ENCODE data around the gene TMEM116. TPM values are rescaled to one million over a fixed set of nuclear protein-coding genes. Genes with fewer than 3 reads are reported as not detected.
"Not testable (repeated sequence)": the region's sequence is repeated elsewhere in the genome, so short reads cannot be mapped to it uniquely, and the experiment has no call there.

The TMEM116 gene
- total RNA-seq, 1 experiment from 2014 or later, result 10.2 TPM

DNA sequence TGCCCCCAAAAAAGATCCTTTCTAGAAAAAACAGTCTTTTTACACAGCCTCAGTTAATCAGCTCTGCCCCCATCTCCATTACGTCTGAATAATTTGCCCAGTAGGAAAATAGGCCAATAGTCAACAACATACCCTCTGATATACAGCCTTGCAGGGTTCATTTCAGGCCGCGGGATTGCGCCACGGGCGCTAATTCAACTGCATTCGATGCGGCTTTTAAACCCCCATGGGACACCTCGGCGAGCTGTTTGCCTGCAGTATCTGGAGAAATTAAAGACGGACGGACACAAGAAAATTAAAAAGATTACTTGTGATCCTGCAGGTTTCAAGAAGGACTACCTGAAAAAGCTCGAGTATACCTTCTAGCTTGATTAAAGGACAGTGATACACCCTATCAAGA, 36.4 kb upstream of the TMEM116 start:
- CTCF ChIA-PET, result interaction anchor here (0.5 kb wide), 1 partner anchor 336 kb away, joined by 3 read pairs; no protein-coding TSS in a partner anchor

GRCh38 chr12:112046003-112046402, 33.0 kb upstream of the TMEM116 start:
- ChIA-PET CTCF (no interaction called here), POLR2A (no interaction called here)
- TF ChIP-seq TCF7L2 (IDR thresholded peaks at IDR 0.05; ENCODE audit: low read depth, low read length) (no peak), CTCF (IDR thresholded peaks at IDR 0.05) (no peak), REST (IDR thresholded peaks at IDR 0.05; ENCODE audit: insufficient read depth in 1 of 2, low read depth in 2 of 2, low read length in 1 of 2) (no peak), POLR2AphosphoS5 (IDR thresholded peaks at IDR 0.05; ENCODE audit: low read depth, low read length) (no peak), SIN3A (IDR thresholded peaks at IDR 0.05; ENCODE audit: borderline replicate concordance, insufficient read depth, low read depth, low read length) (no peak)

More for the DNA sequence above, 36.4 kb upstream of the TMEM116 start:
- no peak for ATAC-seq
- TF ChIP-seq POLR2AphosphoS5 (IDR thresholded peaks at IDR 0.05; ENCODE audit: low read depth, low read length) (no peak), TCF7L2 (IDR thresholded peaks at IDR 0.05; ENCODE audit: low read depth, low read length) (no peak), CTCF (IDR thresholded peaks at IDR 0.05) (no peak), SIN3A (IDR thresholded peaks at IDR 0.05; ENCODE audit: borderline replicate concordance, insufficient read depth, low read depth, low read length) (no peak), REST (IDR thresholded peaks at IDR 0.05; ENCODE audit: insufficient read depth in 1 of 2, low read depth in 2 of 2, low read length in 1 of 2) (no peak)
- no peak for DNase-seq (ENCODE audit: low read depth, low spot score)
- in situ Hi-C loops (cut with HindIII; ENCODE audit: low pct_unique_long_range_greater_than_20kb, low sequenced_read_pairs), result no loop called here
- no peaks in the 10 kb centered on the region for H3K27me3 ChIP-seq (ENCODE audit: control insufficient read depth, insufficient read depth, low read length)
- H3K27ac ChIP-seq (ENCODE audit: low read length), result no peak overlapping the region
- H3K9me3 ChIP-seq (ENCODE audit: control insufficient read depth, insufficient read depth, low read depth, low read length), result no peaks in the 10 kb centered on the region
- no peak overlapping the region for H3K4me3 ChIP-seq (ENCODE audit: low read depth in 2 of 2, low read length in 2 of 2)
- intact Hi-C loops (cut with micrococcal nuclease; ENCODE audit: unreplicated experiment), result no loop called here
- no peaks in the 10 kb centered on the region for H3K4me1 ChIP-seq (ENCODE audit: control insufficient read depth, insufficient read depth, low read length)
- no TSS peak for BruUV-seq (replicated peaks)
- POLR2A ChIA-PET, result no interaction called here
- peaks cover 62% of the 10 kb centered on the region for H3K36me3 ChIP-seq (ENCODE audit: control insufficient read depth, insufficient read depth, low read length)

DNA sequence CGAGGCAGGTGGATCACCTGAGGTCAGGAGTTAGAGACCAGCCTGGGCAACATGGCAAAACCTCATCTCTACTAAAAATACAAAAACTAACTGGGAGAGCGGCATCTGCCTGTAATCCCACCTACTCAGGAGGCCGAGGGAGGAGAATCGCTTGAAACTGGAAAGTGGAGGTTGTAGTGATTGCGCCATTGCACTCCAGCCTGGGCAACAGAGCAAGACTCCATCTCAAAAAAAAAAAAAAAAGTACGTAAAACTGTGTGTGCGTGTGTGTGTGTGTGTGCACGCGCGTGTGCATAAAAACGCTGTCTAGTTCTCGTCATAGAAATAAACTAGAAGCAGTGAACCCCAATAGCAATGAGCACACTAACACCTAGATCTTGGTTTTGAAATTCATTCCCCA, 23.6 kb upstream of the TMEM116 start:
- in situ Hi-C loops (cut with HindIII; ENCODE audit: low pct_unique_long_range_greater_than_20kb, low sequenced_read_pairs); POLR2A ChIA-PET; H3K27ac ChIP-seq (ENCODE audit: low read length); intact Hi-C loops (cut with micrococcal nuclease; ENCODE audit: unreplicated experiment); ATAC-seq; DNase-seq (ENCODE audit: low read depth, low spot score); H3K4me3 ChIP-seq (ENCODE audit: low read depth in 2 of 2, low read length in 2 of 2); H3K9me3 ChIP-seq (ENCODE audit: control insufficient read depth, insufficient read depth, low read depth, low read length); BruUV-seq (replicated peaks); CTCF ChIA-PET; H3K4me1 ChIP-seq (ENCODE audit: control insufficient read depth, insufficient read depth, low read length); H3K27me3 ChIP-seq (ENCODE audit: control insufficient read depth, insufficient read depth, low read length): not testable (repeated sequence)
- peaks cover 56% of the 10 kb centered on the region for H3K36me3 ChIP-seq (ENCODE audit: control insufficient read depth, insufficient read depth, low read length)

More at GRCh38 chr12:112046003-112046402, 33.0 kb upstream of the TMEM116 start:
- H3K36me3 ChIP-seq (ENCODE audit: control insufficient read depth, insufficient read depth, low read length), result peaks cover 57% of the 10 kb centered on the region
- in situ Hi-C loops (cut with HindIII; ENCODE audit: low pct_unique_long_range_greater_than_20kb, low sequenced_read_pairs), result no loop called here
- H3K9me3 ChIP-seq (ENCODE audit: control insufficient read depth, insufficient read depth, low read depth, low read length), result no peaks in the 10 kb centered on the region
- H3K27ac ChIP-seq (ENCODE audit: low read length), result no peak overlapping the region
- no peaks in the 10 kb centered on the region for H3K4me1 ChIP-seq (ENCODE audit: control insufficient read depth, insufficient read depth, low read length)
- no peaks in the 10 kb centered on the region for H3K27me3 ChIP-seq (ENCODE audit: control insufficient read depth, insufficient read depth, low read length)
- intact Hi-C loops (cut with micrococcal nuclease; ENCODE audit: unreplicated experiment), result no loop called here
- no TSS peak for BruUV-seq (replicated peaks)
- no peak overlapping the region for H3K4me3 ChIP-seq (ENCODE audit: low read depth in 2 of 2, low read length in 2 of 2)
- DNase-seq (ENCODE audit: low read depth, low spot score) (no peak), ATAC-seq (peak; percentile 45; the same call in 1 of the 2 replicates)
